Thoracic aorta (tissue), 2 donors: ENCODE data around the gene RBM38. TPM values are rescaled to one million over a fixed set of nuclear protein-coding genes. Genes with fewer than 3 reads are reported as not detected.

Source experiments
- ATAC-seq: fragments of 150-250 bp; one replicate; pipeline ENCODE4 v1.8.0; 2017; ENCODE audit warnings: low read depth; ENCODE audit not compliant: insufficient number of reproducible peaks, low FRiP score
- DNase-seq: peaks from one replicate; pipeline ENCODE4 v3.0.0-alpha.2; 2020; ENCODE audit warnings: low spot score
- H3K27ac ChIP-seq, 2 donors: fragments of 200-600 bp; sonication (generic); 1 replicate in 1 of 2; 2 replicates in 1 of 2; pipeline ENCODE4 v1.5.1; 2016; ENCODE audit warnings: mild to moderate bottlenecking in 2 of 2, moderate library complexity in 2 of 2
- H3K27me3 ChIP-seq: fragments of 200-600 bp; sonication (generic); replicated peaks from 2 replicates; pipeline ENCODE4 v1.6.0; 2016; ENCODE audit warnings: mild to moderate bottlenecking; ENCODE audit not compliant: insufficient read depth
- H3K36me3 ChIP-seq: fragments of 200-600 bp; sonication (generic); one replicate; pipeline ENCODE4 v1.5.1; 2016
- H3K4me1 ChIP-seq, 2 donors: fragments of 200-600 bp; sonication (generic); 1 replicate in 1 of 2; 2 replicates in 1 of 2; pipeline versions ENCODE4 v1.5.1 to v1.6.0; 2016; ENCODE audit warnings: low read depth in 2 of 2, mild to moderate bottlenecking in 1 of 2; ENCODE audit not compliant: control insufficient read depth in 1 of 2
- H3K4me3 ChIP-seq: fragments of 200-600 bp; sonication (generic); 2 replicates; pipeline ENCODE4 v1.5.1; 2016; ENCODE audit warnings: mild to moderate bottlenecking
- H3K9me3 ChIP-seq: fragments of 200-600 bp; sonication (generic); 2 replicates; pipeline ENCODE4 v1.5.1; 2016
- total RNA-seq, 2 donors: library from RNA; depleted of rRNA; stranded (reverse); fragments of >200 nt; gene quantifications; one replicate each; pipeline versions ENCODE4 v1.1.0 to v1.2.3, GENCODE V29; 2016
- TF ChIP-seq, protein P1 (sequence below): fragments of 200-600 bp; sonication (generic); IDR thresholded peaks from one replicate; pipeline ENCODE4 v1.5.1; 2019; ENCODE audit warnings: antibody characterized with exemption

The RBM38 gene
- total RNA-seq, 2 donors from 2014 or later, result 9.6 to 24.8 TPM

DNA sequence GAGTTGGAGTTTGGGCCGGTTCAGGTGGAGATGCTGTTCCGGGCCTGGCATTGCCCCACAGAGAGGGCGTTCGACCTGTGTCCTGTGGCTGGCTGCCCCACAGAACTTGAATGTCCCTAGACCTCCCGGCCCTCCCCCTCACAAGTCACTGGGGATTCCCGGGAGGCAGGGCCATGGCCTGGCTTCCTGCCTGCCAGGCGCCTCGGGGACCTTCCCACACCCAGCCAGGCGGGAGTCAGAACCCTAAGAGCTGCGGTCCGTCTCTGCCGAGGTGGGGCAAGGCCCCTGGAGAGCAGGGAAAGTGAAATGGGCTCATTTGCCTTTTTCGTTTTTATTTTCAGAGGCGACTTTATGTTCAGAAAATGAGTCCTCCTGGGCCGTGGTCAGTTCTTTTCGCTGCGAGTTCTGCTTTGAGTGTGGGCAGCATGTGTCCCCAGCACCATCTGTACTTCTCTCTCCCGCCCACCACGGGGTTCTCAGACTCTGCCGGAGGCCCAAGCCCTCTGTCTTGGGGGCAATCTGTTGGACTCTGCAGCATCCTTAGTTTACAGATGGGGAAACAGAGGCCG lies 8.5 kb downstream of the RBM38 start:
- TF ChIP-seq, protein P1, sequence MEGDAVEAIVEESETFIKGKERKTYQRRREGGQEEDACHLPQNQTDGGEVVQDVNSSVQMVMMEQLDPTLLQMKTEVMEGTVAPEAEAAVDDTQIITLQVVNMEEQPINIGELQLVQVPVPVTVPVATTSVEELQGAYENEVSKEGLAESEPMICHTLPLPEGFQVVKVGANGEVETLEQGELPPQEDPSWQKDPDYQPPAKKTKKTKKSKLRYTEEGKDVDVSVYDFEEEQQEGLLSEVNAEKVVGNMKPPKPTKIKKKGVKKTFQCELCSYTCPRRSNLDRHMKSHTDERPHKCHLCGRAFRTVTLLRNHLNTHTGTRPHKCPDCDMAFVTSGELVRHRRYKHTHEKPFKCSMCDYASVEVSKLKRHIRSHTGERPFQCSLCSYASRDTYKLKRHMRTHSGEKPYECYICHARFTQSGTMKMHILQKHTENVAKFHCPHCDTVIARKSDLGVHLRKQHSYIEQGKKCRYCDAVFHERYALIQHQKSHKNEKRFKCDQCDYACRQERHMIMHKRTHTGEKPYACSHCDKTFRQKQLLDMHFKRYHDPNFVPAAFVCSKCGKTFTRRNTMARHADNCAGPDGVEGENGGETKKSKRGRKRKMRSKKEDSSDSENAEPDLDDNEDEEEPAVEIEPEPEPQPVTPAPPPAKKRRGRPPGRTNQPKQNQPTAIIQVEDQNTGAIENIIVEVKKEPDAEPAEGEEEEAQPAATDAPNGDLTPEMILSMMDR, result no peak
- H3K27me3 ChIP-seq, result no peaks in the 10 kb centered on the region
- H3K27ac ChIP-seq, result no peak overlapping the region
- DNase-seq (no peak), ATAC-seq (no peak)
- peaks cover 34 to 70% of the 10 kb centered on the region in 2 donors for H3K4me1 ChIP-seq
- no peaks in the 10 kb centered on the region for H3K9me3 ChIP-seq
- H3K4me3 ChIP-seq, result peak overlapping the region; percentile 10
- H3K36me3 ChIP-seq, result peaks cover 41% of the 10 kb centered on the region

DNA sequence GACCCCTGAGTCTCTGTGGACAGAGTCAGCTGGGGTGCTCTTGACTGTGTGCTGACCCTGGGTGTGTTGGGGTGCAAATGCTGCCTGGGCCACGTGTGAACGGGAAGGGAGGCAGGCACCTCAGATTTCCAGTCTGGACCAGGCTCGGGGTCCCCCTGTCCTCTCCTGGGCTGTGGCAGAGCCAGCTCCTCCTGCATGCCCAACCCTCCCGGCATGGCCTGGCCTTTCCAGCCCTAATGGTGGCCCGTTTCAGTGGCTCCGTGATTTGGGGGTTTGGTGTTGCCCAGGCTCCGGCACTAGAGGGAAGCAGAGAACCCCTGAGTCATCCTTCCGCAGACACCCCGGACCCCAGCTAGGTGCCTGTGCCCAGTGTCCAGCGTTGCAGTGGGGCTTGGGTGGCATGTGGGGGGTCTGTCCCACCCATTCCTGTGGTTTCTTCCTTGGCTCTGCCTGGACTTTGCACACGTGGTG lies 9.1 kb downstream of the RBM38 start:
- TF ChIP-seq, protein P1, result no peak
- ATAC-seq (no peak), DNase-seq (no peak)
- Histone ChIP-seq H3K36me3 (peaks cover 43% of the 10 kb centered on the region), H3K4me1 (peaks cover 29 to 64% of the 10 kb centered on the region in 2 donors), H3K27me3 (no peaks in the 10 kb centered on the region), H3K27ac (no peak overlapping the region), H3K9me3 (no peaks in the 10 kb centered on the region), H3K4me3 (no peak overlapping the region)

DNA sequence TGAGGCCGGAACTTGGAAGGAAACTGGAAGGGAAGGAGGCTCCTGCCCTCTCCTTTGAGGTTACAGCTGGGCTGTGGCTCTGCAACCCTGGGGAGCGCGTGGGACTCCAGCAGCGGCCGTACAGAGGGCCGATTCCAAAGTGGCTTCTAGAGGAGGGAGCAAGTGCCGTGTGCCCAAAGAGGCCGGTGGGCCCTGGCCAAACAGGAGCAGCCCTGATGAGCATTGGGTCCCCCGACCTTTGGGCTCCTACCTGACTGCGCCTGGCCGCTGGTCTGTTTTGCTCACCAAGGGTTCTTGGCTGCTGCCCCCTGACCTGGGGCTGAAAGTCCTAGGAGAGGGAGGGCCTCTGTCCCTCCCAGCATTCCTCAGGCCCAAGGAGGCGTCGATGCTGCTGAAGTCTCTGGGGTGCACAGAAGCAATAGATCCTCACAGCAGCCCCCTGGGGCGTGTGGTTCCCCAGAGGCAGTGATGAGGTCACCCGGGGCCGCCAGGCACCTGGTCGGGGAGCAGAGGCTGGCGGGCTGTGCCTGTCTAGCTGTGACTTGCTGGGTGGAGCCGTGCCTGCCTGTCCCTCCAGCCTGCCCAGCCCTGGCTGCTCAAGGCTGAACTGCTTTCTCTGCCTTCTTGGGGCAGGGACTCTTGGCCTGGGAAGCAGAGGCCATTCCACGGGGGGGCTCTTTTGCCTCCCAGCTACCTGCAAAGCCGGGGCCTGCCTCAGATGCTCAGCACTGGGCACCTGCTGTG lies 9.8 kb downstream of the RBM38 start:
- DNase-seq (no peak), ATAC-seq (no peak)
- H3K27ac ChIP-seq, result no peak overlapping the region
- no peaks in the 10 kb centered on the region for H3K9me3 ChIP-seq
- H3K4me1 ChIP-seq, result peaks cover 24 to 56% of the 10 kb centered on the region in 2 donors
- TF ChIP-seq, protein P1, result no peak
- no peak overlapping the region for H3K4me3 ChIP-seq
- no peaks in the 10 kb centered on the region for H3K27me3 ChIP-seq
- peaks cover 44% of the 10 kb centered on the region for H3K36me3 ChIP-seq

DNA sequence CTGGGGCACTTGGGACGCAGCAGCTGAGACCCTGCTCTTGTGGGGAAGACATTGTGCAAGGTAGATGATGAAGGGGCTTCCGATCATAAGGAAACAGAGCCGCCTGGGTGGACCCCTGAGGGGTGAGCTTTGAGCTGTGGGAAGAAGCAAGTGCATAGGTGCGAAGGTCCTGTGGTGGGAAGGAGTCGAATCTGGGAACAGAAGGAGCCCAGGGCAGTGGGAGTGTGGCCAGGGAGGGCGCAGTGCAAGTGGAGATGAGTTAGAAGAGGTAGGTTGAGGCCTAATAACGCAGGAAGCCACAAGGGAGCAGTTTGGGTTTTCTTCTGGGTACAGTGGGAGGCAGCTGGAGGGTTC lies 10.3 kb downstream of the RBM38 start:
- no peaks in the 10 kb centered on the region for H3K9me3 ChIP-seq
- TF ChIP-seq, protein P1, result no peak
- no peak overlapping the region for H3K4me3 ChIP-seq
- H3K27ac ChIP-seq, result no peak overlapping the region
- DNase-seq (no peak), ATAC-seq (no peak)
- peaks cover 20 to 51% of the 10 kb centered on the region in 2 donors for H3K4me1 ChIP-seq
- H3K36me3 ChIP-seq, result peaks cover 47% of the 10 kb centered on the region
- no peaks in the 10 kb centered on the region for H3K27me3 ChIP-seq

DNA sequence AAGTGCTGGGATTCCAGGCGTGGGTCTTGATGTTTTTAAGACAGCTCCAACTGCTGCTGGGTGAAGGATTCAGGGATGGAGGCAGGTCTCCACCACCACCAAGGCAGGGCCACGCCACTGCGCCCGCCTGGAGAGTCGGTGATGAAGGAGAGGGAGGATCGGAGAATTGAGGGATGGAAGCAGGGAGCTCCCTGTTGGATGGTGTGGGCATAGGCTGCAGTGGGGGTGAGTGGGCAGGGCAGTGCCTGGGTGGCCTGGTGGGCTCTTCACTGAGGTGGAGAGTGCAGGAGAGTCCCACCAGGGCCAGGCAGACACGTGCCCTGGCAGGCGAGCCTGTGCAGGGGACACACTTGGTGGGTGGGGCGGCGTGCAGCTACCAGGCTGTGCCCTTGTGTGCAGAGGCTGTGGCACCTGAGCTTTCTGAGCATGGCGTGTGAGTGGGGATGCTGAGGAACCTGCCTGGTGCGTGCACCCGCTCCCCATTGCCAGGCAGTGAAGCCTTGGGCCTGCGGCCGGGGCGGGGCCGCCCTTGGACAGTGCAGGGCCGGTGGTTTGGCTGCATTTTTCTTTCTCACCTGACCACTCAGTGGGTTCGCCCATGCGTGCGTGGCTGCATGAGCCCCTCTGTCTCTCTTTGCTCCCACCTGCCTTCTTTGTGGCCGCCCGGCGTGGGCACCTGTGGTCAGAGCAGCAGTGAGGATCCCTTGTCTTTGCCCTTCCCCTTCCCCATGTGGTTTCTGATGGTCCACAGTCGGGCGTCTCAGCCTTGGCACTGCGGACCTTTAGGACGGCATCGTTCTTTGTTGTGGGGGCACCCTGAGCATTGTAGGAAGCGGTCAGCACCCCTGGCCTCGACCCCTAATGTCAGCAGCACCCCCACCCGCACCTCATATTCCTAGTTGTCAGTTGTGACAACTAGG lies 11.3 kb downstream of the RBM38 start:
- ATAC-seq, result no peak
- TF ChIP-seq, protein P1, result no peak
- Histone ChIP-seq H3K4me1 (peaks cover 19 to 43% of the 10 kb centered on the region in 2 donors), H3K4me3 (no peak overlapping the region), H3K36me3 (peaks cover 48% of the 10 kb centered on the region), H3K9me3 (no peaks in the 10 kb centered on the region), H3K27me3 (no peaks in the 10 kb centered on the region), H3K27ac (no peak overlapping the region)
- DNase-seq, result no peak
